COLO668 (cell line): ENCODE results near the gene ASAP2.

Source experiments
- DNase-seq: peaks from one replicate; lab custom pipeline; 2025; ENCODE audit not compliant: unreplicated experiment; lab: John Stamatoyannopoulos, UW

The ASAP2 gene

GRCh38 chr2:9291866-9292265, 85.3 kb downstream of the ASAP2 start:
- no peak for DNase-seq

GRCh38 chr2:9292426-9292825, 85.8 kb downstream of the ASAP2 start:
- no peak for DNase-seq

GRCh38 chr2:9294764-9295163, 88.2 kb downstream of the ASAP2 start:
- DNase-seq = no peak

GRCh38 chr2:9296559-9296958, 89.9 kb downstream of the ASAP2 start:
- no peak for DNase-seq

- DNase-seq = no peak
These were observed 90.5 kb downstream of the ASAP2 start for GRCh38 chr2:9297156-9297555.

- no peak for DNase-seq
These were observed 91.2 kb downstream of the ASAP2 start for GRCh38 chr2:9297807-9298206.

GRCh38 chr2:9298583-9298982, 92.0 kb downstream of the ASAP2 start:
- no peak for DNase-seq

GRCh38 chr2:9299161-9300100, 92.8 kb downstream of the ASAP2 start:
- DNase-seq = no peak

GRCh38 chr2:9300214-9300613, 93.6 kb downstream of the ASAP2 start:
- DNase-seq = no peak

- DNase-seq = no peak
These were observed 94.3 kb downstream of the ASAP2 start for GRCh38 chr2:9300829-9301453.

- no peak for DNase-seq
These were observed 96.1 kb downstream of the ASAP2 start for GRCh38 chr2:9302755-9303154.

GRCh38 chr2:9303528-9304225, 97.1 kb downstream of the ASAP2 start:
- no peak for DNase-seq

- no peak for DNase-seq
These were observed 100.3 kb downstream of the ASAP2 start for GRCh38 chr2:9306911-9307310.

- no peak for DNase-seq
These were observed 100.9 kb downstream of the ASAP2 start for GRCh38 chr2:9307535-9307934.

- DNase-seq = no peak
These were observed 101.8 kb downstream of the ASAP2 start for GRCh38 chr2:9308186-9308955.

GRCh38 chr2:9309147-9309546, 102.5 kb downstream of the ASAP2 start:
- DNase-seq = no peak

GRCh38 chr2:9310377-9310776, 103.8 kb downstream of the ASAP2 start:
- DNase-seq = no peak

GRCh38 chr2:9310798-9311197, 104.2 kb downstream of the ASAP2 start:
- DNase-seq = no peak

GRCh38 chr2:9311488-9311887, 104.9 kb downstream of the ASAP2 start:
- no peak for DNase-seq

- no peak for DNase-seq
These were observed 106.0 kb downstream of the ASAP2 start for GRCh38 chr2:9312591-9312990.

- no peak for DNase-seq
These were observed 106.8 kb downstream of the ASAP2 start for GRCh38 chr2:9313443-9313842.
